ENCODE data around the gene USP34.
"Not testable (repeated sequence)": the region's sequence is repeated elsewhere in the genome, so short reads cannot be mapped to it uniquely, and the experiment has no call there.

The USP34 gene

DNA sequence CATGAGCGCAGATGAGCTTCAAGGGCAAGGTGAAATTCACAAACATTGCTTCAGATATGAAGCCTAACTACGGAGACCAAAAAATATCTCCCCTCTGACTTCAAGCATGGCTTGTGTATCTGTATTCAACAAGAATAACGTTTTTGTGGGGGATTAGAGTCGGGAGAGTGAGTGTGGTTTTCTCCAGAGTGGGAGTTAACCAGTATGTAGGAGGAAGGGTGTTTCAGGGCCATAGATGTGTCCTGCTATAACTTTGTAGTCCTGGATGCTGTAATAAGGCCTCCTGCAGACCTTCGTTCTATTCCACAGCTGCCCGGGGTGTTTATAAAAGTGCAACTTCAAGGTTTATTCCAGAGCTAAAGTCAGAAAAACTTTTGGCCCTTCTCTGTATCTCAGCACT, 321.8 kb downstream of the USP34 start:
- DNase-seq (ENCODE audit: low read depth) = no peak
- H3K4me3 ChIP-seq (ENCODE audit: low read depth, low read length) = no peak overlapping the region
- in situ Hi-C loops (cut with HindIII; ENCODE audit: low sequenced_read_pairs) = no loop called here
- TF ChIP-seq, protein P1, sequence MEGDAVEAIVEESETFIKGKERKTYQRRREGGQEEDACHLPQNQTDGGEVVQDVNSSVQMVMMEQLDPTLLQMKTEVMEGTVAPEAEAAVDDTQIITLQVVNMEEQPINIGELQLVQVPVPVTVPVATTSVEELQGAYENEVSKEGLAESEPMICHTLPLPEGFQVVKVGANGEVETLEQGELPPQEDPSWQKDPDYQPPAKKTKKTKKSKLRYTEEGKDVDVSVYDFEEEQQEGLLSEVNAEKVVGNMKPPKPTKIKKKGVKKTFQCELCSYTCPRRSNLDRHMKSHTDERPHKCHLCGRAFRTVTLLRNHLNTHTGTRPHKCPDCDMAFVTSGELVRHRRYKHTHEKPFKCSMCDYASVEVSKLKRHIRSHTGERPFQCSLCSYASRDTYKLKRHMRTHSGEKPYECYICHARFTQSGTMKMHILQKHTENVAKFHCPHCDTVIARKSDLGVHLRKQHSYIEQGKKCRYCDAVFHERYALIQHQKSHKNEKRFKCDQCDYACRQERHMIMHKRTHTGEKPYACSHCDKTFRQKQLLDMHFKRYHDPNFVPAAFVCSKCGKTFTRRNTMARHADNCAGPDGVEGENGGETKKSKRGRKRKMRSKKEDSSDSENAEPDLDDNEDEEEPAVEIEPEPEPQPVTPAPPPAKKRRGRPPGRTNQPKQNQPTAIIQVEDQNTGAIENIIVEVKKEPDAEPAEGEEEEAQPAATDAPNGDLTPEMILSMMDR (IDR thresholded peaks at IDR 0.05; ENCODE audit: low read depth, low read length, missing control alignments) = no peak

DNA sequence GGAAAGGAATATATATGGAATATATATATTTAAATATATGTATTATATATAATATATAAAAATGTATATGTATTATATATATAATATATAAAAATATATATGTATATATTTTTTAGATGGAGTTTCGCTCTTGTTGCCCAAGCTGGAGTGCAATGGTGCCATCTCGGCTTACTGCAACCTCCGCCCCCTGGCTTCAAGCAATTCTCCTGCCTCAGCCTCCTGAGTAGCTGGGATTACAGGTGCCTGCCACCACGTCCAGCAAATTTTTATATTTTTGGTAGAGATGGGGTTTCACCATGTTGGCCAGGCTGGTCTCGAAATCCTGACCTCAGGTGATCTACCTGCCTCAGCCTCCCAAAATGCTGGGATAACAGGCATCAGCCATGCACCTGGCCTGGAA, 322.8 kb downstream of the USP34 start:
- in situ Hi-C loops (cut with HindIII; ENCODE audit: low sequenced_read_pairs); H3K4me3 ChIP-seq (ENCODE audit: low read depth, low read length); DNase-seq (ENCODE audit: low read depth): not testable (repeated sequence)

DNA sequence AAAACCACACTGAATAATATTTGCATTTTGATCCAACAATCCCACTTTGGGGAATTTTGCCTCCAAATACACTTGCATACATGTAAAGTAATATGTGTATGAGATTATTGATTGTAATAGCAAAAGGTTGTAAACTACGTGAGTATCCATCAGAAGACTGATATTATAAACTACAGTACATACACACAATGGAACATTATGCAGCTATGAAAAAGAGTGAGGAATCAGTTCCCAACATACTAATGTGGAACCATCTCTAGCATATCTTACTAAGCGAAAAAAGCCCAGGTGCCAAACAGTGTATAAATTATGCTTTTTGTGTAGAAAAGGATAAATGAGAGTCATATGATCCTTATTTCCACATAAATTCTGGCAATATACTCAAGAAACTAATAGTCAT, 324.9 kb downstream of the USP34 start:
- TF ChIP-seq, protein P1 (IDR thresholded peaks at IDR 0.05; ENCODE audit: low read depth, low read length, missing control alignments) = no peak
- no peak overlapping the region for H3K4me3 ChIP-seq (ENCODE audit: low read depth, low read length)
- in situ Hi-C loops (cut with HindIII; ENCODE audit: low sequenced_read_pairs) = no loop called here

DNA sequence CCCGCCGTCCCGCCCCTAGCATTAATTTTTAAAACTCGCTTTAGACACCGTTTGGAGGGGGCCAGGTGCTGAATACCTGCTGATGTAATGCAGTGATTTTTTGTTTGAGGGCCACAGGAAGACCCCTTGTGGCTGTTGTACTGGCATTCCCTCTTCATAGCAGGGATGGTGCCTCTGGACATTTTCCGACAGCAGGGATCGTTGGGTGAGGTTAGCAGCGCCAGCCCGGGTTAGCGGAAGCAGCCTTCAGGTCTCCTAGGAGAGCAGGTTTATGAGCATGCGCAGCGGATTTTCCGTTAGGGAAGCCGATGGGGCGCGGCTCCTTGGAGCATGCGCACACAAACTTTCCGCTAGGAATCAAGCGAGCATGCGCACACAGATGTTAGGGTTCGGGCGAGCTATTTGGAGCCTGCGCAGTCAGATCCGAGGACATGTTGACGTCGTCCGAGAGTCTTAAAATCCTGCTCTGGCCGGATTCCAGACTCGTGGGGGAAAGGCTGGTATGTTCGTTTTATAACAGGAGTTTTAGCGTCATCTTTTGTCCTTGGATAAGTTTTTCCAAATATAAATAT, 326.1 kb downstream of the USP34 start:
- peak overlapping the region; percentile 80 for H3K4me3 ChIP-seq (ENCODE audit: low read depth, low read length)
- TF ChIP-seq, protein P1 (IDR thresholded peaks at IDR 0.05; ENCODE audit: low read depth, low read length, missing control alignments) = no peak
- in situ Hi-C loops (cut with HindIII; ENCODE audit: low sequenced_read_pairs) = no loop called here
- peak; percentile 95 for DNase-seq (ENCODE audit: low read depth)

More for the DNA sequence above, 324.9 kb downstream of the USP34 start:
- DNase-seq (ENCODE audit: low read depth) = no peak

DNA sequence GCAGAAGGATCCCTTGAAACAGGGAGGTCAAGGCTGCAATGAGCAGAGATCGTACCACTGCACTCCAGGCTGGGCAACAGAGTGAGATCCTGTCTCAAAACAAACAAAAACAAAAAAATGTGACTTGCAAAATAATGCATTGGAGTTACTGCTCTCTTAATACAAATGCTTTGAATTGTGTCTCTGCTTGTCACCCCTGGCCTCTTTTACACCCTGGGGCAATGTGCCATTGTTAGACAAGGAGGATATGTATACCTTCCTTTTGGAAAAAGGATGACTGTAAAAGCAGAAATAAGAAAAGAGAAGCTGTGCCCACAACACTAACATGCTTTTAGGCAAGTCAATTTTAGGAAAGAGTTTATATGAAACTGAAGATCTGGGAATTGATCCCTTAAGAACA, 329.7 kb downstream of the USP34 start:
- TF ChIP-seq, protein P1 (IDR thresholded peaks at IDR 0.05; ENCODE audit: low read depth, low read length, missing control alignments) = no peak
- in situ Hi-C loops (cut with HindIII; ENCODE audit: low sequenced_read_pairs) = no loop called here
- H3K4me3 ChIP-seq (ENCODE audit: low read depth, low read length) = no peak overlapping the region
- no peak for DNase-seq (ENCODE audit: low read depth)

DNA sequence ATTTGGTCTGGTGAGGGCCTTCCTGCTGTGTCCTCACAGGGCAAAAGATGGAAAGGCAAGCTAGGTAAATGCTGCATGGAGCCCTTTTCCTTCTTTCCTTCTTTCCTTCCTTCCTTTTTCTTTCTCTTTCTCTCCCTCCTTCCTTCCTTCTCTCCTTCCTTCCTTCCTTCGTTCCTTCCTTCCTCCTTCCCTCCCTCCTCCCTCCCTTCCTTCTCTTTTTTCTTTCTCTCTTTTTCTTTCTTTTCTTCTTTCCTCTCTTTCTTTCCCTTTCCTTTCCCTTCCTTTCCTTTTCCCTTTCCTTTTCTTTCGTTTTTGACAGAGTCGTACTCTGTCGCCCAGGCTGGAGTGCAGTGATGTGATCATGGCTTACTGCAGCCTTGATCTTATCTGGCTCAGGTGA, 332.0 kb downstream of the USP34 start:
- TF ChIP-seq, protein P1 (IDR thresholded peaks at IDR 0.05; ENCODE audit: low read depth, low read length, missing control alignments) = no peak
- no peak overlapping the region for H3K4me3 ChIP-seq (ENCODE audit: low read depth, low read length)
- no peak for DNase-seq (ENCODE audit: low read depth)
- in situ Hi-C loops (cut with HindIII; ENCODE audit: low sequenced_read_pairs) = no loop called here

Measured in astrocyte of the cerebellum (primary cell).